Upper lobe of left lung (tissue), 4 donors: ENCODE measurements around the gene C2orf74.
A peak's percentile ranks its signal among the peaks of the same experiment; 100 is the strongest.

Source experiments
- CTCF ChIP-seq, 6 experiments: fragments of 450-650 bp in 4 of 6; fragments of 200-600 bp in 2 of 6; sonication (generic) in 2 of 6; IDR thresholded peaks; one replicate each; pipeline ENCODE4 v1.5.1; 2016 to 2019; ENCODE audit warnings: antibody characterized with exemption in 6 of 6
- POLR2A ChIP-seq, 4 donors: fragments of 450-650 bp; IDR thresholded peaks; one replicate each; pipeline ENCODE4 v1.5.1; 2016 to 2017; ENCODE audit warnings: antibody characterized with exemption in 4 of 4, mild to moderate bottlenecking in 2 of 4

- TF ChIP-seq CTCF (IDR thresholded peaks at IDR 0.05) (peak in 1 of 6 experiments; percentile 17), POLR2A (IDR thresholded peaks at IDR 0.05) (no peak)
Measured at GRCh38 chr2:61135510-61135909, 26.5 kb upstream of the C2orf74 start.
